Lower lobe of right lung (tissue), 2 donors: Measurements from ENCODE around the gene RETSAT. TPM values are rescaled to one million over a fixed set of nuclear protein-coding genes. Genes with fewer than 3 reads are reported as not detected.
A peak's percentile ranks its signal among the peaks of the same experiment; 100 is the strongest.
"Not testable (repeated sequence)": the region's sequence is repeated elsewhere in the genome, so short reads cannot be mapped to it uniquely, and the experiment has no call there.

Experiments used
- ATAC-seq, 2 donors: fragments of 200-7000 bp; cut with Tn5 transposase; one replicate each; pipeline ENCODE4 v1.9.1; 2020 to 2022; ENCODE audit warnings: mild to moderate bottlenecking in 2 of 2, moderate library complexity in 2 of 2
- DNase-seq: peaks from one replicate; pipeline ENCODE4 v3.0.0-alpha.2; 2020
- H3K27ac ChIP-seq: fragments of 200-600 bp; one replicate; pipeline ENCODE4 v1.8.0; 2022
- H3K27me3 ChIP-seq: fragments of 200-600 bp; one replicate; pipeline ENCODE4 v1.8.0; 2022; ENCODE audit warnings: low read depth
- H3K36me3 ChIP-seq: fragments of 200-600 bp; one replicate; pipeline ENCODE4 v1.8.0; 2022; ENCODE audit warnings: mild to moderate bottlenecking
- H3K4me1 ChIP-seq: fragments of 200-600 bp; one replicate; pipeline ENCODE4 v1.8.0; 2022
- H3K4me3 ChIP-seq: fragments of 200-600 bp; one replicate; pipeline ENCODE4 v1.8.0; 2022; ENCODE audit warnings: mild to moderate bottlenecking
- H3K9me3 ChIP-seq: fragments of 200-600 bp; one replicate; pipeline ENCODE4 v1.8.0; 2022
- intact Hi-C: fragments of 100-400 bp; cut with DNase I; formaldehyde crosslinking; loops from one replicate; pipeline ENCODE4 v1.11.0; 2022
- total RNA-seq: library from RNA; stranded (reverse); fragmentation: NEBNext Ultra II Directional; extraction: Animal tissue kit (Norgen Biotek cat#: 25700); gene quantifications from one replicate; pipeline ENCODE4 v1.2.1, GENCODE V29; 2021
- TF ChIP-seq, protein P1 (sequence below): fragments of 200-600 bp; IDR thresholded peaks from one replicate; pipeline ENCODE4 v1.8.0; 2022; ENCODE audit warnings: antibody characterized with exemption, mild to moderate bottlenecking
- donor health status: DM: no; HTN: yes; CAD: no; lungs with severe emphysema.

Gene RETSAT
- total RNA-seq, 1 donor from 2014 or later, result 55.5 TPM

GRCh38 chr2:85341269-85342029 lies 12.9 kb downstream of the RETSAT start:
- no peak for DNase-seq
- H3K36me3 ChIP-seq, result peaks cover 46% of the 10 kb centered on the region
- intact Hi-C loops, result no loop called here

DNA sequence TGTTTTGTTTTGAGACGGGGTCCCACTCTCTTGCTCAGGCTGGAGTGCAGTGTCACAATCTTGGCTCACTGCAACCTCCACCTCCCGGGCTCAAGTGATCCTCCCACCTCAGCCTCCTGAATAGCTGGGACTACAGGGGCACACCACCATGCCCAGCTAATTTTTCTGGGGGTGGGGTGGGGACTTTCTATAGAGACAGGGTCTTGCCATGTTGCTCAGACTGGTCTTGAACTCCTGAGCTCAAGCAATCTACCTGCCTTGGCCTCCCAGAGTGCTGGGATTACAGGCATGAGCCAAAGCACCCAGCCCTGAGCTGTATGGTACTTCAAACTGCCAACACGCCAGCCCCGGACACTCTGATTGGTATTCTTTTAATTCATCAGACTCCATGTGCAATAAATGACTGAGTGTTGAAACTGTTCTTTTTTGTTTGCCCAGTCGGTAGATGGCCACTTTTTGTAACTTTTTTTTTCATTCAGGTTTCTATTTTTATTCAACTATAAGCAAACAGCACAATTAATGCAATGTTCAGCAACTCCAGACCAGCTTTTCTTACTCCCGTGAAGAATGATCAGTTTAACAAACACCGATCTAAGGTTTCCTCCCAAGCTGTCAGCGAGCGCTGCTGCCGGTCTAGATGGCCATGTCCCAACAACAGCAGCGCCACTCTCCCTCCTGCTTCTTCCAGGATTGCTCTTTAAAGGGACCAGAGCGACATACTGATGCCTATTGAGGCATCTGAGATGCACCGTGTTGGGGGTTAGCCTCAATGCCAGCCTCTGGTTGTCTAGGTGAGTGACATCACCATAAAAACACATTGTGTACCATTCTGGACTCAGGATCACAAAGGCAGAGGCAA lies 14.1 kb downstream of the RETSAT start:
- no peak overlapping the region for H3K27ac ChIP-seq
- intact Hi-C loops, result no loop called here
- H3K4me1 ChIP-seq, result no peaks in the 10 kb centered on the region
- ATAC-seq (peak; percentile 58 to 73), DNase-seq (no peak)
- TF ChIP-seq, protein P1, sequence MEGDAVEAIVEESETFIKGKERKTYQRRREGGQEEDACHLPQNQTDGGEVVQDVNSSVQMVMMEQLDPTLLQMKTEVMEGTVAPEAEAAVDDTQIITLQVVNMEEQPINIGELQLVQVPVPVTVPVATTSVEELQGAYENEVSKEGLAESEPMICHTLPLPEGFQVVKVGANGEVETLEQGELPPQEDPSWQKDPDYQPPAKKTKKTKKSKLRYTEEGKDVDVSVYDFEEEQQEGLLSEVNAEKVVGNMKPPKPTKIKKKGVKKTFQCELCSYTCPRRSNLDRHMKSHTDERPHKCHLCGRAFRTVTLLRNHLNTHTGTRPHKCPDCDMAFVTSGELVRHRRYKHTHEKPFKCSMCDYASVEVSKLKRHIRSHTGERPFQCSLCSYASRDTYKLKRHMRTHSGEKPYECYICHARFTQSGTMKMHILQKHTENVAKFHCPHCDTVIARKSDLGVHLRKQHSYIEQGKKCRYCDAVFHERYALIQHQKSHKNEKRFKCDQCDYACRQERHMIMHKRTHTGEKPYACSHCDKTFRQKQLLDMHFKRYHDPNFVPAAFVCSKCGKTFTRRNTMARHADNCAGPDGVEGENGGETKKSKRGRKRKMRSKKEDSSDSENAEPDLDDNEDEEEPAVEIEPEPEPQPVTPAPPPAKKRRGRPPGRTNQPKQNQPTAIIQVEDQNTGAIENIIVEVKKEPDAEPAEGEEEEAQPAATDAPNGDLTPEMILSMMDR, result no peak
- H3K36me3 ChIP-seq, result peaks cover 34% of the 10 kb centered on the region
- no peaks in the 10 kb centered on the region for H3K9me3 ChIP-seq
- no peak overlapping the region for H3K4me3 ChIP-seq
- no peaks in the 10 kb centered on the region for H3K27me3 ChIP-seq

More at GRCh38 chr2:85341269-85342029, 12.9 kb downstream of the RETSAT start:
- H3K4me1 ChIP-seq, result no peaks in the 10 kb centered on the region
- no peak for ATAC-seq
- no peaks in the 10 kb centered on the region for H3K27me3 ChIP-seq
- H3K27ac ChIP-seq, result no peak overlapping the region
- no peak overlapping the region for H3K4me3 ChIP-seq
- TF ChIP-seq, protein P1, result no peak
- H3K9me3 ChIP-seq, result no peaks in the 10 kb centered on the region

GRCh38 chr2:85334928-85335327 lies 19.4 kb downstream of the RETSAT start:
- no peaks in the 10 kb centered on the region for H3K27me3 ChIP-seq
- TF ChIP-seq, protein P1, result no peak
- intact Hi-C loops, result no loop called here
- no peak overlapping the region for H3K27ac ChIP-seq
- H3K4me3 ChIP-seq, result no peak overlapping the region
- no peaks in the 10 kb centered on the region for H3K4me1 ChIP-seq
- no peak for ATAC-seq
- no peaks in the 10 kb centered on the region for H3K36me3 ChIP-seq
- DNase-seq, result no peak
- no peaks in the 10 kb centered on the region for H3K9me3 ChIP-seq

DNA sequence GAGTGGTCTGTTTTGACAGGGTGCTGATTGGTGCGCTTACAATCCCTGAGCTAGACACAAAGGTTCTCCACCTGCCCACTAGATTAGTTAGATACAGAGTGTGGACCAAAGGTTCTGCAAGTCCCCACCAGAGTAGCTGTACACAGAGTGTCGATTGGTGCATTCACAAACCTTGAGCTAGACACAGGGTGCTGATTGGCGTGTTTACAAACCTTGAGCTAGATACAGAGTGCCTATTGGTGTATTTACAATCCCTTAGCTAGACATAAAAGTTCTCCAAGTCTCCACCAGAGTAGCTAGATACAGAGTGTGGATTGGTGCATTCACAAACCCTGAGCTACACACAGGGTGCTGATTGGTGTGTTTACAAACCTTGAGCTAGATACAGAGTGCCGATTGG lies 20.5 kb downstream of the RETSAT start:
- intact Hi-C loops, H3K27me3 ChIP-seq, DNase-seq, H3K27ac ChIP-seq, H3K4me3 ChIP-seq, H3K4me1 ChIP-seq, H3K36me3 ChIP-seq, ATAC-seq, H3K9me3 ChIP-seq: not testable (repeated sequence)

GRCh38 chr2:85330839-85331636 lies 23.3 kb downstream of the RETSAT start:
- ATAC-seq (no peak), DNase-seq (no peak)
- TF ChIP-seq, protein P1, result no peak
- no peak overlapping the region for H3K4me3 ChIP-seq
- no peaks in the 10 kb centered on the region for H3K27me3 ChIP-seq
- H3K9me3 ChIP-seq, result no peaks in the 10 kb centered on the region
- no peak overlapping the region for H3K27ac ChIP-seq
- intact Hi-C loops, result no loop called here
- peaks cover 4% of the 10 kb centered on the region for H3K36me3 ChIP-seq
- H3K4me1 ChIP-seq, result peaks cover 8% of the 10 kb centered on the region

GRCh38 chr2:85329701-85330100 lies 24.6 kb downstream of the RETSAT start:
- H3K9me3 ChIP-seq, ATAC-seq, H3K27ac ChIP-seq, H3K4me3 ChIP-seq, DNase-seq, intact Hi-C loops, H3K27me3 ChIP-seq: not testable (repeated sequence)
- H3K36me3 ChIP-seq, result peaks cover 12% of the 10 kb centered on the region
- H3K4me1 ChIP-seq, result peaks cover 21% of the 10 kb centered on the region
